ENCODE results near the gene HSPA12A. TPM values are rescaled to one million over a fixed set of nuclear protein-coding genes. Genes with fewer than 3 reads are reported as not detected.

The HSPA12A gene
- total and polyA plus RNA-seq, 2 of the 13 experiments (the other 11 are each of a cell fraction or from before 2014, with no cell fraction given), result 6.4 to 13.6 TPM

DNA sequence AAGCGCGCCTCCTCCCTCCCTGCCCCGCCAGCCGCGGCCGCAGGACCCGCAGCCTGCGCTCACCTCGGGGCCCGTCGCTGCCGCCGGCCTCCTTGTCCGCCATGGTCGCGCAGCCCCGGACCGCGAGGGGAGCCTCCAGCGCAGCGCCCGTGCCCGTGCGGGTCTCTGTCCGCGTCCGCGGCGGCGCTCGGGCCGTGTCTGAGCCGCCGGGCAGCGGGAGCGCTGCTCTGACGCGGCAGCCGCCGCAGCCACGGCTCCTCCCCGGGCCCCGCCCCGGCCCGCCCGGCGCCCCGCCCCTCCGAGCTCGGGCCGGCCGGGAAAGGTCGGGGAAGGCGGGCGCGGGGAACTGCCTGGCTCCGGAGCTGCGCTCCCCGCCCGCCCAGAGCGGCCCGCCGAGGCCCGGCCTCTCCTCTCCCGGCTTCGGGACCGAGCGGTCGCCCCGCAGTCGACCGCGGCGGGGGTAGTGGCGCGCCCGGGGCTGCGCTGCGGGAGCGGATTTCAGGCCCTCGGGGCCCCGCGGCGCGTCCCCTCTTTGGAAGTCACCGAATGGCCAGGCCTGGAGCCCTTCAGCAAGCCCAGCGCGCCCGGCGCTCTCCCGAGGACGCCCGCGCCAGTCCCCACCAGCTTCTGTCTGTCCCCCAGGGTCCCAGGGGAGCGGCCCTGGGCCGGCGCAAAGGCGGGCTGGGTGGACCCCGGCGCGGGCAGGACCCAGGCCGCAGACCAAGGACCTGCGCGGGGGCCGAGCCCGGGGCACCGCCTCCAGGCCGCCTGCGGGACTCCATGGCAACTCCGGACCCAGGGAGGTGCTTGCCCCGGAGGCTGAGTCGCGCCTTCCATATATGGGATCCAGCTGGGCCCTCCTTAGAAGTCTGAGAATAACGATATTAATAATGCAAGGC lies at the start of gene HSPA12A (continued):
- TF ChIP-seq ZNF777 (CRISPR knock-in tag; IDR thresholded peaks at IDR 0.05) (peak; percentile 90), ZNF780A (CRISPR knock-in tag; IDR thresholded peaks at IDR 0.05) (no peak), ZFY (CRISPR knock-in tag; IDR thresholded peaks at IDR 0.05) (peak; percentile 88), ZNF563 (CRISPR knock-in tag; IDR thresholded peaks at IDR 0.05) (peak; percentile 52), GABPB1 (CRISPR knock-in tag; IDR thresholded peaks at IDR 0.05) (peak; percentile 31; the same call in 1 of the 2 replicates), POLR2A (IDR thresholded peaks at IDR 0.05; ENCODE audit: insufficient read depth in 1 of 2, low read depth in 2 of 2, low read length in 2 of 2) (peak in 1 of 2 experiments; percentile 84; a peak in 2 of 4 replicates), ZNF546 (CRISPR knock-in tag; conservative IDR thresholded peaks at IDR 0.05) (peak; percentile 18; the same call in 1 of the 2 replicates), HOXA3 (CRISPR knock-in tag; IDR thresholded peaks at IDR 0.05) (peak; percentile 37; the same call in 1 of the 2 replicates), ZMYM4 (CRISPR knock-in tag; IDR thresholded peaks at IDR 0.05) (peak; percentile 19; the same call in 1 of the 2 replicates), TBX3 (IDR thresholded peaks at IDR 0.05; ENCODE audit: borderline replicate concordance) (no peak), SNAPC2 (CRISPR knock-in tag; IDR thresholded peaks at IDR 0.05) (0 out of 2 replicates have a peak, but pooled peaks have one; percentile 51), ZNF891 (CRISPR knock-in tag; IDR thresholded peaks at IDR 0.05) (0 out of 2 replicates have a peak, but pooled peaks have one; percentile 15), SRF (IDR thresholded peaks at IDR 0.05; ENCODE audit: low read depth, low read length) (peak; percentile 82), ZNF547 (CRISPR knock-in tag; IDR thresholded peaks at IDR 0.05) (0 out of 2 replicates have a peak, but pooled peaks have one; percentile 55), SRY (CRISPR knock-in tag; IDR thresholded peaks at IDR 0.05) (peak; percentile 29), NR2C2 (CRISPR knock-in tag; IDR thresholded peaks at IDR 0.05; ENCODE audit: borderline replicate concordance) (peak; percentile 38; the same call in 1 of the 2 replicates), HCFC1 (IDR thresholded peaks at IDR 0.05; ENCODE audit: low read depth, low read length) (no peak), CENPT (CRISPR knock-in tag; IDR thresholded peaks at IDR 0.05; ENCODE audit: low read depth) (no peak), MTF2 (CRISPR knock-in tag; IDR thresholded peaks at IDR 0.05; ENCODE audit: borderline replicate concordance) (no peak), HES4 (CRISPR knock-in tag; IDR thresholded peaks at IDR 0.05; ENCODE audit: borderline replicate concordance) (peak; percentile 53), ZNF430 (CRISPR knock-in tag; IDR thresholded peaks at IDR 0.05) (0 out of 2 replicates have a peak, but pooled peaks have one; percentile 18), HNF1B (CRISPR knock-in tag; IDR thresholded peaks at IDR 0.05) (no peak), IRX3 (CRISPR knock-in tag; IDR thresholded peaks at IDR 0.05; ENCODE audit: borderline replicate concordance, low read depth) (0 out of 2 replicates have a peak, but pooled peaks have one; percentile 23), KDM2A (CRISPR knock-in tag; IDR thresholded peaks at IDR 0.05; ENCODE audit: borderline replicate concordance, low read depth) (peak; percentile 27; the same call in 1 of the 2 replicates), REPIN1 (CRISPR knock-in tag; IDR thresholded peaks at IDR 0.05; ENCODE audit: borderline replicate concordance, low read depth) (0 out of 2 replicates have a peak, but pooled peaks have one; percentile 37)
- TF ChIP-seq, protein P1, sequence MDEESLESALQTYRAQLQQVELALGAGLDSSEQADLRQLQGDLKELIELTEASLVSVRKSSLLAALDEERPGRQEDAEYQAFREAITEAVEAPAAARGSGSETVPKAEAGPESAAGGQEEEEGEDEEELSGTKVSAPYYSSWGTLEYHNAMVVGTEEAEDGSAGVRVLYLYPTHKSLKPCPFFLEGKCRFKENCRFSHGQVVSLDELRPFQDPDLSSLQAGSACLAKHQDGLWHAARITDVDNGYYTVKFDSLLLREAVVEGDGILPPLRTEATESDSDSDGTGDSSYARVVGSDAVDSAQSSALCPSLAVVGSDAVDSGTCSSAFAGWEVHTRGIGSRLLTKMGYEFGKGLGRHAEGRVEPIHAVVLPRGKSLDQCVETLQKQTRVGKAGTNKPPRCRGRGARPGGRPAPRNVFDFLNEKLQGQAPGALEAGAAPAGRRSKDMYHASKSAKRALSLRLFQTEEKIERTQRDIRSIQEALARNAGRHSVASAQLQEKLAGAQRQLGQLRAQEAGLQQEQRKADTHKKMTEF (CRISPR knock-in tag; IDR thresholded peaks at IDR 0.05), result peak; percentile 55; the same call in 1 of the 2 replicates
- TF ChIP-seq, protein P2, sequence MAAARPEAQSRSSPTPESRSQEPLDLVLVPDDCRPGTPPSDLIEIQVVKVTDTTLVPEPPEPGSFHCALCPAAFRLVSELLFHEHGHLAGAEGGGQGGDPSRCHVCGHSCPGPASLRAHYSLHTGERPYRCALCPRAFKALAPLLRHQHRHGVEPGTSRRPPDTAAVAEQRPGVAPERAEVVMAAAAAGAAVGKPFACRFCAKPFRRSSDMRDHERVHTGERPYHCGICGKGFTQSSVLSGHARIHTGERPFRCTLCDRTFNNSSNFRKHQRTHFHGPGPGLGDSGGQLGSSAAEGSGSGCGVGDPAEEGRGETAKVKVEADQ (CRISPR knock-in tag; IDR thresholded peaks at IDR 0.05; ENCODE audit: borderline replicate concordance), result peak; percentile 26; the same call in 1 of the 2 replicates
